Measurements from ENCODE around the gene KRT9. TPM values are rescaled to one million over a fixed set of nuclear protein-coding genes. Genes with fewer than 3 reads are reported as not detected.

KRT9 gene
- polyA plus RNA-seq, 2 of the 4 experiments (the other 2 are of a cell fraction) = not detected

DNA sequence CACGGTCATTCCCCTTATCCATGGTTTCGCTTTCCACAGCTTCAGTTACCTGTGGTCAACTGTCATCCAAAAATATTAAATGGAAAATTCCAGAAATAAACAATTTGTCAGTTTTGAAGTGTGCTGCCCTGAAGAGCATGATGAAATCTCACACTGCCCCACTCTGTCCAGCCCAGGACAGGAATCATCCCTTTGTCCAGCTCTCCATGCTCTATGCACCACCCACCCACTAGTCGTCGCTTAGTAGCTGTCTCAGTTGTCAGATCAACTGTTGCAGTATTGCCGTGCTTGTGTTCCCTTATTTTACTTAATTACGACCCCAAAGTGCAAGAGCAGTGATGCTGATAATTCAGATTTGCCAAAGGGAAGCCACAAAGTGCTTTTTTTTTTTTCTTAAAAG is 10.3 kb downstream of the KRT9 start:
- TF ChIP-seq MAFK (IDR thresholded peaks at IDR 0.05; ENCODE audit: partially characterized antibody) (no peak), HOXB5 (CRISPR knock-in tag; IDR thresholded peaks at IDR 0.05) (no peak), NPAS2 (CRISPR knock-in tag; IDR thresholded peaks at IDR 0.05; ENCODE audit: borderline replicate concordance) (no peak), CBX8 (IDR thresholded peaks at IDR 0.05) (no peak), HOXA7 (CRISPR knock-in tag; IDR thresholded peaks at IDR 0.05) (no peak), ZFP36 (IDR thresholded peaks at IDR 0.05; ENCODE audit: borderline replicate concordance, partially characterized antibody) (no peak), POLR2AphosphoS2 (conservative IDR thresholded peaks at IDR 0.05; ENCODE audit: low read length) (no peak), KDM5A (IDR thresholded peaks at IDR 0.05) (no peak), CHD2 (IDR thresholded peaks at IDR 0.05; ENCODE audit: low read length, partially characterized antibody) (no peak), HOXB13 (CRISPR knock-in tag; IDR thresholded peaks at IDR 0.05; ENCODE audit: low read depth) (no peak), POLR2A (IDR thresholded peaks at IDR 0.05; ENCODE audit: low read length) (no peak), ESRRA (IDR thresholded peaks at IDR 0.05; ENCODE audit: borderline replicate concordance, low read length) (no peak), GATA3 (IDR thresholded peaks at IDR 0.05; ENCODE audit: borderline replicate concordance) (no peak)
- TF ChIP-seq, protein P1, sequence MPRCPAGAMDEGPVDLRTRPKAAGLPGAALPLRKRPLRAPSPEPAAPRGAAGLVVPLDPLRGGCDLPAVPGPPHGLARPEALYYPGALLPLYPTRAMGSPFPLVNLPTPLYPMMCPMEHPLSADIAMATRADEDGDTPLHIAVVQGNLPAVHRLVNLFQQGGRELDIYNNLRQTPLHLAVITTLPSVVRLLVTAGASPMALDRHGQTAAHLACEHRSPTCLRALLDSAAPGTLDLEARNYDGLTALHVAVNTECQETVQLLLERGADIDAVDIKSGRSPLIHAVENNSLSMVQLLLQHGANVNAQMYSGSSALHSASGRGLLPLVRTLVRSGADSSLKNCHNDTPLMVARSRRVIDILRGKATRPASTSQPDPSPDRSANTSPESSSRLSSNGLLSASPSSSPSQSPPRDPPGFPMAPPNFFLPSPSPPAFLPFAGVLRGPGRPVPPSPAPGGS (IDR thresholded peaks at IDR 0.05) = no peak
- TF ChIP-seq, protein P2, sequence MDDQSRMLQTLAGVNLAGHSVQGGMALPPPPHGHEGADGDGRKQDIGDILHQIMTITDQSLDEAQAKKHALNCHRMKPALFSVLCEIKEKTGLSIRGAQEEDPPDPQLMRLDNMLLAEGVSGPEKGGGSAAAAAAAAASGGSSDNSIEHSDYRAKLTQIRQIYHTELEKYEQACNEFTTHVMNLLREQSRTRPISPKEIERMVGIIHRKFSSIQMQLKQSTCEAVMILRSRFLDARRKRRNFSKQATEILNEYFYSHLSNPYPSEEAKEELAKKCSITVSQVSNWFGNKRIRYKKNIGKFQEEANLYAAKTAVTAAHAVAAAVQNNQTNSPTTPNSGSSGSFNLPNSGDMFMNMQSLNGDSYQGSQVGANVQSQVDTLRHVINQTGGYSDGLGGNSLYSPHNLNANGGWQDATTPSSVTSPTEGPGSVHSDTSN (IDR thresholded peaks at IDR 0.05) = no peak
- no peaks in the 10 kb centered on the region for H3K9me3 ChIP-seq
- DNase-seq (ENCODE audit: low read depth in 1 of 2, low spot score in 1 of 2) (no peak), ATAC-seq (no peak), FAIRE-seq (no peak)
- ChIA-PET POLR2A (no interaction called here), CTCF (interaction anchor here (0.7 to 21.0 kb wide), 3 partner anchors 10 to 239 kb away, joined by 3 to 508 read pairs (median 353); no protein-coding TSS in a partner anchor)
- H3K4me3 ChIP-seq = no peak overlapping the region
- H3K27ac ChIP-seq = no peak overlapping the region
- H3K4me2 ChIP-seq = no peak overlapping the region
- WGBS (ENCODE audit: missing lambda C conversion rate) = 59% methylated on average over 6 of the region's 6 CpGs
- H3K4me1 ChIP-seq = no peaks in the 10 kb centered on the region

DNA sequence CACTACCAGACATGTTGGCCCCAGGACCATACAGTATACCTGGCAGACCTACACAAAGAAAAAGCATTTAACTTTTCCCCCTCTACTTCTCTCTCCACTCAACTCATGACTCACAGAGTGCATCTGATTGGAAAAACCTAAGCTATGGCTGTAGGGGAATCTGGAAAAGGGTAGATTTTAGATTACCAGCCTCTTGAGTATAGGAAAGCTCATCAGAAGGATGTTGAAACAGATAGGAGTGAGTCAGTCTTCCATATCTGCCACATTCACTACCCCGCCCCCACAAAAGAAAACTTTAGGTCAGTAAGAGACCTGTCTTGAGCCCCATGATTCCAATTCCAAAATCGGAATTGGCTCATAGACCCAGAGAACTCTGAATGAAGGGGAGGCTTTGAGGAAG is 12.3 kb downstream of the KRT9 start:
- Histone ChIP-seq H3K4me2 (no peak overlapping the region), H3K27ac (no peak overlapping the region), H3K9me3 (no peaks in the 10 kb centered on the region), H3K4me1 (peaks cover 7% of the 10 kb centered on the region), H3K4me3 (no peak overlapping the region)
- DNase-seq (ENCODE audit: low read depth in 1 of 2, low spot score in 1 of 2) (no peak), FAIRE-seq (no peak), ATAC-seq (no peak)
- 33% methylated on average over 2 of the region's 2 CpGs for WGBS (ENCODE audit: missing lambda C conversion rate)
- TF ChIP-seq RCOR1 (IDR thresholded peaks at IDR 0.05; ENCODE audit: low read depth, low read length) (no peak), BHLHE40 (IDR thresholded peaks at IDR 0.05; ENCODE audit: low read depth, low read length) (no peak)
- TF ChIP-seq, protein P3, sequence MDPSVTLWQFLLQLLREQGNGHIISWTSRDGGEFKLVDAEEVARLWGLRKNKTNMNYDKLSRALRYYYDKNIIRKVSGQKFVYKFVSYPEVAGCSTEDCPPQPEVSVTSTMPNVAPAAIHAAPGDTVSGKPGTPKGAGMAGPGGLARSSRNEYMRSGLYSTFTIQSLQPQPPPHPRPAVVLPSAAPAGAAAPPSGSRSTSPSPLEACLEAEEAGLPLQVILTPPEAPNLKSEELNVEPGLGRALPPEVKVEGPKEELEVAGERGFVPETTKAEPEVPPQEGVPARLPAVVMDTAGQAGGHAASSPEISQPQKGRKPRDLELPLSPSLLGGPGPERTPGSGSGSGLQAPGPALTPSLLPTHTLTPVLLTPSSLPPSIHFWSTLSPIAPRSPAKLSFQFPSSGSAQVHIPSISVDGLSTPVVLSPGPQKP (IDR thresholded peaks at IDR 0.05; ENCODE audit: low read depth, low read length) = no peak
- POLR2A ChIA-PET = interaction anchor here (0.6 kb wide), 1 partner anchor 10 kb away, joined by 3 read pairs; no protein-coding TSS in a partner anchor
- CTCF ChIA-PET = interaction anchor here (1.0 to 21.0 kb wide), 9 partner anchors 8 to 703 kb away, joined by 3 to 533 read pairs (median 6); no protein-coding TSS in a partner anchor

DNA sequence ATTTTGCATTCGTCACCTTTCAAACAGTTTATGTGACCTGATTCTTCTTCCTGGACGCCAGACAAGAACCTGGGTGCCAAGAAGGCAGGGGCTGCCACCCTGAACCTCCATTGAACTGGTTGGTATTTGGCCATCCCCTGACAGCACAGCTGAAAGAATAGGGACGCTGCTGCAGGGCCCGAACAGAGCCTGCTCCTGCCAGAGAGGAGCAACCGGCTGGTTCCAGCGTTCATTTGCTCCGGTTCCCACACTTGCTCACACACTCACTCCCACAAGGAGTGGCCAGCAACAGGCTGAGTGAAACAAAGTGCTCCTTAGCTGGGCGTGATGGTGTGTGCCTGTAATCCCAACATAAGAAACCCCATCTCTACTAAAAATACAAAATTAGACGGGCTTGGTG is 14.9 kb downstream of the KRT9 start:
- Histone ChIP-seq H3K4me1 (peaks cover 7% of the 10 kb centered on the region), H3K4me3 (no peak overlapping the region), H3K4me2 (no peak overlapping the region), H3K27ac (no peak overlapping the region), H3K9me3 (no peaks in the 10 kb centered on the region)
- POLR2A ChIA-PET = no interaction called here
- CTCF ChIA-PET = interaction anchor here (3.1 to 21.0 kb wide), 4 partner anchors 5 to 107 kb away, joined by 9 to 533 read pairs (median 430); no protein-coding TSS in a partner anchor
- TF ChIP-seq ZNF302 (CRISPR knock-in tag; IDR thresholded peaks at IDR 0.05) (no peak), GATA3 (IDR thresholded peaks at IDR 0.05; ENCODE audit: borderline replicate concordance) (no peak), FOXS1 (CRISPR knock-in tag; IDR thresholded peaks at IDR 0.05) (no peak), JUNB (IDR thresholded peaks at IDR 0.05) (no peak), FOSL2 (IDR thresholded peaks at IDR 0.05) (no peak), FOSL2 (CRISPR knock-in tag; IDR thresholded peaks at IDR 0.05) (no peak), CHD4 (IDR thresholded peaks at IDR 0.05; ENCODE audit: borderline replicate concordance) (no peak)
- TF ChIP-seq, protein P4, sequence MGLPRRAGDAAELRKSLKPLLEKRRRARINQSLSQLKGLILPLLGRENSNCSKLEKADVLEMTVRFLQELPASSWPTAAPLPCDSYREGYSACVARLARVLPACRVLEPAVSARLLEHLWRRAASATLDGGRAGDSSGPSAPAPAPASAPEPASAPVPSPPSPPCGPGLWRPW (IDR thresholded peaks at IDR 0.05) = no peak
- WGBS (ENCODE audit: missing lambda C conversion rate) = 67% methylated on average over 9 of the region's 9 CpGs
- FAIRE-seq = no peak
- ATAC-seq = no peak
- no peak for DNase-seq (ENCODE audit: low read depth in 1 of 2, low spot score in 1 of 2)

Data from A549 (cell line).